ENCODE data around the gene SPECC1L. TPM values are rescaled to one million over a fixed set of nuclear protein-coding genes. Genes with fewer than 3 reads are reported as not detected.
"Not testable (repeated sequence)": the region's sequence is repeated elsewhere in the genome, so short reads cannot be mapped to it uniquely, and the experiment has no call there.

The SPECC1L gene
- total and polyA plus RNA-seq, 3 experiments from 2014 or later: 14.9 to 52.1 (median 51.9) TPM

- H3K27ac ChIP-seq (ENCODE audit: low read depth, low read length); DNase-seq; H3K36me3 Mint-ChIP-seq; H3K9me3 ChIP-seq (ENCODE audit: low read length); H3K27me3 Mint-ChIP-seq; H3K4me3 ChIP-seq (ENCODE audit: low read length); H3K36me3 ChIP-seq (ENCODE audit: insufficient read depth, low read length); H3K9me3 Mint-ChIP-seq; H3K27me3 ChIP-seq (ENCODE audit: insufficient read depth, low read length, poor library complexity, severe bottlenecking): not testable (repeated sequence)
- Mint-ChIP-seq H3K27ac (peak overlapping the region in 4 of 8 donors; percentile 47 to 75 (median 64)), H3K4me1 (peaks cover 26 to 39% (median 29%) of the 10 kb centered on the region in 3 donors), H3K4me3 (peak overlapping the region in 5 of 7 donors; percentile 58 to 68 (median 64))
- ChIA-PET CTCF (interaction anchor here (1.1 to 2.0 kb wide), 5 partner anchors 12 to 110 kb away, joined by 3 to 9 read pairs (median 4); no protein-coding TSS in a partner anchor), POLR2A (interaction anchor here (1.1 kb wide), 1 partner anchor 88 kb away, joined by 5 read pairs; no protein-coding TSS in a partner anchor)
- H3K4me1 ChIP-seq (ENCODE audit: insufficient read depth, low read length): peaks cover 25% of the 10 kb centered on the region
Observed at GRCh38 chr22:24243417-24243816, 27.2 kb upstream of the SPECC1L start.

- Mint-ChIP-seq H3K27me3 (no peaks in the 10 kb centered on the region), H3K4me1 (peaks cover 26 to 39% (median 29%) of the 10 kb centered on the region in 3 donors), H3K9me3 (no peaks in the 10 kb centered on the region), H3K4me3 (peak overlapping the region in 3 of 7 donors; percentile 55 to 78 (median 56)), H3K27ac (peak overlapping the region in 1 of 8 donors; percentile 85), H3K36me3 (no peaks in the 10 kb centered on the region)
- H3K9me3 ChIP-seq (ENCODE audit: low read length): no peaks in the 10 kb centered on the region
- no peaks in the 10 kb centered on the region for H3K27me3 ChIP-seq (ENCODE audit: insufficient read depth, low read length, poor library complexity, severe bottlenecking)
- no peak overlapping the region for H3K4me3 ChIP-seq (ENCODE audit: low read length)
- no peak for DNase-seq
- CTCF ChIA-PET: no interaction called here
- H3K4me1 ChIP-seq (ENCODE audit: insufficient read depth, low read length): peaks cover 25% of the 10 kb centered on the region
- H3K36me3 ChIP-seq (ENCODE audit: insufficient read depth, low read length): no peaks in the 10 kb centered on the region
- no peak overlapping the region for H3K27ac ChIP-seq (ENCODE audit: low read depth, low read length)
- POLR2A ChIA-PET: no interaction called here
Observed at GRCh38 chr22:24244144-24244787, 26.4 kb upstream of the SPECC1L start.

GRCh38 chr22:24245030-24245431, 25.6 kb upstream of the SPECC1L start, which contains the start of gene GGT5:
TSS of gene GGT5 (minus strand) at chr22:24245082. CDS start at chr22:24244725, 357 bp downstream.
- H3K4me3 Mint-ChIP-seq: peak within 1 kb of the TSS in 3 of 7 donors; percentile 55 to 78 (median 56)
- H3K27me3 Mint-ChIP-seq: not testable (repeated sequence)

GRCh38 chr22:24245584-24246561, 24.8 kb upstream of the SPECC1L start:
- CTCF ChIA-PET: not testable (repeated sequence)

More at GRCh38 chr22:24245030-24245431, 25.6 kb upstream of the SPECC1L start, which contains the start of gene GGT5:
- DNase-seq; H3K36me3 ChIP-seq (ENCODE audit: insufficient read depth, low read length); H3K4me3 ChIP-seq (ENCODE audit: low read length); POLR2A ChIA-PET; CTCF ChIA-PET; H3K9me3 Mint-ChIP-seq; H3K27me3 ChIP-seq (ENCODE audit: insufficient read depth, low read length, poor library complexity, severe bottlenecking); H3K9me3 ChIP-seq (ENCODE audit: low read length); H3K27ac ChIP-seq (ENCODE audit: low read depth, low read length); H3K36me3 Mint-ChIP-seq: not testable (repeated sequence)
- Mint-ChIP-seq H3K4me1 (peaks cover 26 to 37% (median 29%) of the 10 kb centered on the region in 3 donors), H3K27ac (peak within 1 kb of the TSS in 2 of 8 donors; percentile 77 to 85)
- peaks cover 25% of the 10 kb centered on the region for H3K4me1 ChIP-seq (ENCODE audit: insufficient read depth, low read length)

GRCh38 chr22:24247011-24247507, 23.6 kb upstream of the SPECC1L start:
- CTCF ChIA-PET: interaction anchor here (1.2 kb wide), 1 partner anchor 57 kb away, joined by 6 read pairs; no protein-coding TSS in a partner anchor
- no peaks in the 10 kb centered on the region for H3K36me3 ChIP-seq (ENCODE audit: insufficient read depth, low read length)
- H3K4me1 Mint-ChIP-seq: peaks cover 19 to 24% (median 21%) of the 10 kb centered on the region in 3 donors
- no peak overlapping the region for H3K4me3 Mint-ChIP-seq
- no peak for DNase-seq
- H3K9me3 ChIP-seq (ENCODE audit: low read length): no peaks in the 10 kb centered on the region
- H3K9me3 Mint-ChIP-seq: no peaks in the 10 kb centered on the region
- H3K27ac ChIP-seq (ENCODE audit: low read depth, low read length): no peak overlapping the region
- H3K4me1 ChIP-seq (ENCODE audit: insufficient read depth, low read length): peaks cover 23% of the 10 kb centered on the region
- no peak overlapping the region for H3K4me3 ChIP-seq (ENCODE audit: low read length)
- POLR2A ChIA-PET: no interaction called here
- H3K27ac Mint-ChIP-seq: no peak overlapping the region
- H3K36me3 Mint-ChIP-seq: no peaks in the 10 kb centered on the region
- no peaks in the 10 kb centered on the region for H3K27me3 ChIP-seq (ENCODE audit: insufficient read depth, low read length, poor library complexity, severe bottlenecking)
- no peaks in the 10 kb centered on the region for H3K27me3 Mint-ChIP-seq

More at GRCh38 chr22:24245584-24246561, 24.8 kb upstream of the SPECC1L start:
- peaks cover 26 to 32% (median 29%) of the 10 kb centered on the region in 3 donors for H3K4me1 Mint-ChIP-seq
- H3K4me1 ChIP-seq (ENCODE audit: insufficient read depth, low read length): peaks cover 25% of the 10 kb centered on the region
- H3K27ac Mint-ChIP-seq: peak overlapping the region in 1 of 8 donors; percentile 29
- H3K27ac ChIP-seq (ENCODE audit: low read depth, low read length); H3K4me3 ChIP-seq (ENCODE audit: low read length); H3K9me3 Mint-ChIP-seq; H3K36me3 Mint-ChIP-seq; DNase-seq; H3K4me3 Mint-ChIP-seq; H3K36me3 ChIP-seq (ENCODE audit: insufficient read depth, low read length); H3K27me3 Mint-ChIP-seq; H3K27me3 ChIP-seq (ENCODE audit: insufficient read depth, low read length, poor library complexity, severe bottlenecking); H3K9me3 ChIP-seq (ENCODE audit: low read length); POLR2A ChIA-PET: not testable (repeated sequence)

- no peak overlapping the region for H3K27ac ChIP-seq (ENCODE audit: low read depth, low read length)
- peak in 4 of 5 donors; percentile 26 to 60 (median 34) for DNase-seq
- Mint-ChIP-seq H3K9me3 (no peaks in the 10 kb centered on the region), H3K4me3 (no peak overlapping the region), H3K4me1 (peaks cover 12 to 17% (median 14%) of the 10 kb centered on the region in 3 donors), H3K27me3 (no peaks in the 10 kb centered on the region), H3K27ac (peak overlapping the region in 1 of 8 donors; percentile 66), H3K36me3 (no peaks in the 10 kb centered on the region)
- H3K36me3 ChIP-seq (ENCODE audit: insufficient read depth, low read length): no peaks in the 10 kb centered on the region
- POLR2A ChIA-PET: no interaction called here
- peaks cover 16% of the 10 kb centered on the region for H3K4me1 ChIP-seq (ENCODE audit: insufficient read depth, low read length)
- CTCF ChIA-PET: interaction anchor here (1.2 kb wide), 1 partner anchor 58 kb away, joined by 6 read pairs; no protein-coding TSS in a partner anchor
- no peaks in the 10 kb centered on the region for H3K9me3 ChIP-seq (ENCODE audit: low read length)
- no peaks in the 10 kb centered on the region for H3K27me3 ChIP-seq (ENCODE audit: insufficient read depth, low read length, poor library complexity, severe bottlenecking)
- H3K4me3 ChIP-seq (ENCODE audit: low read length): no peak overlapping the region
Observed at GRCh38 chr22:24247564-24248344, 22.9 kb upstream of the SPECC1L start.

GRCh38 chr22:24248611-24249010, 22.0 kb upstream of the SPECC1L start:
- POLR2A ChIA-PET; H3K27ac Mint-ChIP-seq; H3K36me3 Mint-ChIP-seq; H3K27me3 Mint-ChIP-seq; H3K4me3 Mint-ChIP-seq; H3K4me3 ChIP-seq (ENCODE audit: low read length); DNase-seq; H3K36me3 ChIP-seq (ENCODE audit: insufficient read depth, low read length); H3K27ac ChIP-seq (ENCODE audit: low read depth, low read length); H3K9me3 Mint-ChIP-seq; H3K9me3 ChIP-seq (ENCODE audit: low read length); H3K4me1 ChIP-seq (ENCODE audit: insufficient read depth, low read length); CTCF ChIA-PET; H3K27me3 ChIP-seq (ENCODE audit: insufficient read depth, low read length, poor library complexity, severe bottlenecking); H3K4me1 Mint-ChIP-seq: not testable (repeated sequence)

Measured in CD8-positive, alpha-beta memory T cell (primary cell).